ENCODE measurements around the gene DIS3L. TPM values are rescaled to one million over a fixed set of nuclear protein-coding genes. Genes with fewer than 3 reads are reported as not detected.

Gene DIS3L
- total and polyA plus RNA-seq, 2 donors (not counting 3 experiments of a cell fraction or from before 2014, with no cell fraction given): 7.8 to 27.9 TPM

- no peaks in the 10 kb centered on the region for H3K9me3 ChIP-seq (replicated peaks; ENCODE audit: control insufficient read depth, insufficient read depth, low read length)
- TF ChIP-seq MYC (IDR thresholded peaks at IDR 0.05; ENCODE audit: low read depth, low read length) (no peak), EZH2 (IDR thresholded peaks at IDR 0.05; ENCODE audit: borderline replicate concordance, low read depth, low read length, severe bottlenecking) (peak; percentile 55), GATA2 (IDR thresholded peaks at IDR 0.05; ENCODE audit: insufficient read depth, insufficient read length, low read depth, low read length) (no peak), MAX (IDR thresholded peaks at IDR 0.05; ENCODE audit: insufficient read depth, insufficient read length) (no peak), JUN (IDR thresholded peaks at IDR 0.05; ENCODE audit: borderline replicate concordance, insufficient read depth, insufficient read length, low read depth) (no peak), POLR2AphosphoS5 (IDR thresholded peaks at IDR 0.05; ENCODE audit: insufficient read depth, low read depth, low read length) (no peak), POLR2A (IDR thresholded peaks at IDR 0.05; ENCODE audit: low read depth, low read length) (no peak), FOS (IDR thresholded peaks at IDR 0.05; ENCODE audit: borderline replicate concordance, insufficient read depth, low read length) (no peak), CTCF (IDR thresholded peaks at IDR 0.05; ENCODE audit: extremely low read depth in 1 of 2, insufficient read depth in 1 of 2, low read depth in 1 of 2, low read length in 2 of 2) (peak; percentile 67 to 87)
- H2AFZ ChIP-seq (ENCODE audit: low read depth, low read length): peak overlapping the region; percentile 55
- H4K20me1 ChIP-seq (replicated peaks; ENCODE audit: control insufficient read depth, extremely low read depth, insufficient read depth, low read length): no peaks in the 10 kb centered on the region
- ChIA-PET CTCF (interaction anchor here (1.0 to 3.2 kb wide), 9 partner anchors 8 to 247 kb away, joined by 3 to 20 read pairs (median 4); partner anchors contain the start of gene SNAPC5), POLR2A (no interaction called here)
- no TSS peak for BruUV-seq (replicated peaks)
- DNase-seq (ENCODE audit: low read depth, low spot score): peak; percentile 40
- intact Hi-C loops (cut with micrococcal nuclease) (loop anchor here (1.0 kb wide), 1 partner anchor 245 kb away; the partner anchor contains the start of gene SNAPC5), dilution Hi-C loops (cut with MboI; ENCODE audit: extremely low pct_ligation_motif_present, low sequenced_read_pairs) (no loop called here)
- no peak overlapping the region for H3K27ac ChIP-seq (ENCODE audit: insufficient read depth, low read depth, low read length)
- H3K4me1 ChIP-seq (ENCODE audit: control insufficient read depth, extremely low read depth, insufficient read depth, low read length): peaks cover 18% of the 10 kb centered on the region
- H3K9ac ChIP-seq (replicated peaks; ENCODE audit: extremely low read depth, insufficient read depth, low read length): no peak overlapping the region
- peak; percentile 85 for FAIRE-seq
- no peaks in the 10 kb centered on the region for H3K79me2 ChIP-seq (ENCODE audit: control insufficient read depth, insufficient read depth, low read length)
- no peaks in the 10 kb centered on the region for H3K9me1 ChIP-seq (replicated peaks; ENCODE audit: control insufficient read depth, extremely low read depth, insufficient read depth, low read length)
- peaks cover 68 to 76% of the 10 kb centered on the region in 2 experiments for H3K27me3 ChIP-seq (ENCODE audit: control insufficient read depth in 2 of 2, insufficient read depth in 2 of 2, low read length in 2 of 2)
- peak overlapping the region; percentile 79 for H3K4me2 ChIP-seq (ENCODE audit: insufficient read depth, low read length)
- peak overlapping the region; percentile 15 to 42 (median 35) for H3K4me3 ChIP-seq (replicated peaks in 1 of 3; ENCODE audit: insufficient read depth in 1 of 3, low read depth in 1 of 3, low read length in 3 of 3)
- H3K36me3 ChIP-seq (ENCODE audit: control insufficient read depth in 2 of 2, extremely low read depth in 1 of 2, insufficient read depth in 2 of 2, low read length in 2 of 2): no peaks in the 10 kb centered on the region
Observed at GRCh38 chr15:66251790-66252684, 41.3 kb upstream of the DIS3L start.
